Measurements from ENCODE around the gene GALNT18.

The GALNT18 gene

DNA sequence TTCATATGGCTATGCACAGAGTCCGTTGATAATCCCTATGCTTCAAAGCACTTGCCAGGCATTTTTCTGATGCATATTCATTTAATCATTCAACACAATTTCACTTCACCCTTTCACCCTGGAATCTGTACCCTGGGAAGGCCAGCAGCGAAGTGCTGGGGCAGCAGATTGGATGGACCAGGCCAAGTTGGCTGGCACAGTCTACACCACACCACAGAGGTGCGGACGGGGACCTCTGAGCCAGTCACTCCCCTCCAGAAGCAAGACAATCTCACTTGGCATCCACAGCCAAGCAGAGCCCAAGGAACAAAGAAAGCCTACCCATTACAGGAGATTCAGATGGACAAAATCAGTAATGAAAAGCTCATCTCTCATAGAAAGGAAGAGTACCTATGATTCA is 130.2 kb downstream of the GALNT18 start:
- DNase-seq: no peak

DNA sequence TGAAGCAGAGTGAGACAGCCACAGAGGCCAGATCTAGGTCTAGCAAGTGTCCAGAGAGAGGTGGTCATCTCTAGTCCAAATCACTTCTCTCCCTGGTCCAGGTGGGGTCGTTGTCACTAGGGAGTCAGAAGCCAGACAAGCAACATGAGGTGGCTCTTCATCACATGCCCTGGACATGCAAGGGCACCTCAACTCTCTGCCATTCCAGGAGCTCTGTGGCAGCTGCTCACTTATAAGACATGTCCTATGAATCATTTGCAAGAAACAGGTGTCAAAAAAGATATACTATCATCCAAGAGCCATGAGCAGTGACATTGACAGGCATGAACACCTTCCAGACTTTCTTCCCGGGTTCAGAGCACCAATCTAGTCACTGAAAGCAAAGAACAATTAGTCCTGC is 130.8 kb downstream of the GALNT18 start:
- DNase-seq: no peak

DNA sequence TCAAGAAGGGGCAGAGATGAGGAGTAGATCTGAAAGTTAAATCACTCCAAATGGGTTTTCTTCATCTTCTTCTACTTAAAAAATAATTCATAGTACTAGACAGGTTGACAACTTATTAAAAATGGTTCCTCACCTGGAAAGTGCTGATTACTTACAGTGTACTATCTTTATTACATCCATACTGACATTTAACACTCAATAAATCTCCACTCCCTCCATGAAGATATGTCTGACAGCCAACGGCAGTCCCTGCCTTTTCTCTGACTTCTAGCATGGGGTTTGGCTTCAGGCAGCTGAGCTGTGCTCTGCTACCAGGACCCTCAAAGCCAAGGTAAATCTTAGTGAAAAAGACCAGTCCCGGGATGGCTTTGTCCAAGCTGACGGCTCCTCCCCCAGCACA is 135.4 kb downstream of the GALNT18 start:
- DNase-seq: no peak

DNA sequence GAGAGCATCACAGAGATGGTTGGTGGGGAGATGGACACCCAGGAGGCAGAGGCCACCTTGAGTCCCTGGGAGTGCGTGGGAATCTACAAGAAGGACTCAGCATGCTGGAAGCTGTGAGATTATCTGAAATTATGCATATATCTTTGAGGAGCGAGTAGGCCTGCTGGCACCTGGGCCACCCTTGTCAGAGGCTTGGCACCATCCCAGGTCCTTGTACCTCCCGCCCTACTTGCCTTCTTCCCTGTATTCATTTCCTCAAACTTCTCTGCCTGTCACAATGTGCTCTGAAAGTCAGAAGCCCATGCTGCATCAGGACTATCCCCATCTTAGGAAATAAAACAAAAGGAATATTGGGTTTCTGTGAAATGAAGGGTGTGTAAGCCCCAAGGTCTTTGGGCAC is 135.8 kb downstream of the GALNT18 start:
- no peak for DNase-seq

DNA sequence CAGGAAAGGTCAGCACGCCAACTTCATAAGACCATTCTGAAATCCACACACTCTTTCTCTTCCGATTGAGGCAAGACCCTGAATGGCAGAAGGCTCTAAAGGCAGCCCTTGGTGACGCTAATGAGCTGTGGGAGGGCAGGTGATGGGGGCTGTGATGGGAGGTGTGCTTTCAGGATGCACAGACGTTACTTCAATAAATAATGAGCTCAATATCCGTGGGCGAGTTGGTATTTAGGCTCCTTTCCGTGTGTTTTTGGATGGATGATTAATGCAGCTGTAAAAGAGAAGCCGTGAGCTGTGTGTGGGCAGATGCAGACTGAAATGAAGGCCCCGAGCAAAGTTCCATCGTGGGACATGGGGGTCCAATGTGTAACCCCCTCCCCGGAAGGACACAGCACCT is 138.2 kb downstream of the GALNT18 start:
- no peak for DNase-seq

DNA sequence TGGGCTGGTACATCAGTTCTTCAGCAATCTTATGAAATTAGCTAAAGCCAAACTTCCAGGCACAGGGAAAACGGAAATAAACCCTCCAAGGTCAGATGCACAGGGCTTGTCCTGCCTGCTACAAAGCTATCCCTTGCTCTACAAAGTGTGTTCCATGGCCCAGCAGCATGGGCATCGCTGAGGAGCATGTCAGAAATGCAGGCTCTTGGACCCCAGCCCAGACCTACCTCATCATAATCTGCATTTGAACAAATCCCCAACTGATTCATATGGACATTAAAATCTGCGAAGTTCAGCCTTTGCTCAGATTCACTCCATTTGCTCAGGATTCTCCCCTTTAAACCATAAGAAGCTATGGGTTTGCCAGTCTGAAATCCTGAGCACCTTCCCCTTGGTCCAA is 139.1 kb downstream of the GALNT18 start:
- DNase-seq: no peak

DNA sequence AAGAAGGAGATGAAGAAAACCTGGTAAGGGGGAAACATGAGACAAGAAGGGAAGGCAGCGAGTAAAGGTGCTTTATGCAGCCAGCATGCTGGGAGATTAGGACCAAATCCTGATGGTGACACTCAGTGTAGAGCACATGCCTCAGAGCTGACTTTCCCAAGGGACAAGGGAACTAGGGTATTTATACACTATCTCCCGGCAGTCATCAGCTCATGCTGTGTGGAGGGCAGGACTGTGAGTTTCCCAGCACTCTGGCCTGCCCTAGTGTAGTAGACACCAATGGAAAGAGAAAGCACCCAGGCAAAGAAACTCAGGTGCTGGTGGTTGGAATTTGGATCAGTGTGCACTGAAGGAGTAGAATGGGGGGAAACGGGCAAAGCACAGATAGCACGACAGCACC is 140.4 kb downstream of the GALNT18 start:
- DNase-seq: no peak

DNA sequence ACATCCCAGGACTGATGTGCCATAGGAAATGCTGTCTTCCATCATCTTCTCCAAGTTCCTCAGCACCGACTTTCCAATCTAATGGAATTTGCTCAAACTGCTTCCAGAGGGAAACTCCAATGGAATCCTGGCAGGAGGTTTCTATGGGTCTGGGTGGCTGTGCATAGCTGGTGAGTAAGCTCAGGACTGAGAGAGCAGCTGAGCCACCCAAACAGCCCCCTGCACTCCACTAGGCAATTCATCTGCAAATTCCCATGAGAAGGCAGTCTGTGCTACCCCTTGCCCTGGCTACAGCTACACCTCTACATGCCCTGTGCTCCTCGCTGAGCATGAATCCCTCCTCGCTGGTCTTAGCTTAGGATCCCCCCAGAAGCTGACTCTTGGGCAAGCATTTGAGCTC is 140.8 kb downstream of the GALNT18 start:
- no peak for DNase-seq

DNA sequence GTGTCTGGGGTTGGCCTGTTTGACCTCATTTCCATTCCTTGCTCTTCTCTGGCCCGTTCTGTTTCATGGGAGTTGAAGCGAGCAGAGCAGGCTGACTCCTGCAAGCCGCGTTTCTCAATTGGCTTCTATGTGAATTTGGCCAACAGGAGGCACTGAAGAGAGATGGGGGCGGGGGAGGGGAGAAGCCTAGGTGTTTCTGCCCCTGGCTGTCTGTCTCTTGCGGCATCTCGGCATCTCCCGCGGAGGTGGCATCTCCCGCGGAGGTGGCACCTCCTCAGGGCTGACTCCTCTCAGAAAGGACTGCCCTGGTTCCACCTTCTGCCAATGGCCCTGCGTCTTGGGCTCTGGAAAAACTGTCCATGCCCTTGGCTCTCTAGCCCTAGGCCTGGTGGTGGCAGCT is 143.1 kb downstream of the GALNT18 start:
- DNase-seq: no peak

DNA sequence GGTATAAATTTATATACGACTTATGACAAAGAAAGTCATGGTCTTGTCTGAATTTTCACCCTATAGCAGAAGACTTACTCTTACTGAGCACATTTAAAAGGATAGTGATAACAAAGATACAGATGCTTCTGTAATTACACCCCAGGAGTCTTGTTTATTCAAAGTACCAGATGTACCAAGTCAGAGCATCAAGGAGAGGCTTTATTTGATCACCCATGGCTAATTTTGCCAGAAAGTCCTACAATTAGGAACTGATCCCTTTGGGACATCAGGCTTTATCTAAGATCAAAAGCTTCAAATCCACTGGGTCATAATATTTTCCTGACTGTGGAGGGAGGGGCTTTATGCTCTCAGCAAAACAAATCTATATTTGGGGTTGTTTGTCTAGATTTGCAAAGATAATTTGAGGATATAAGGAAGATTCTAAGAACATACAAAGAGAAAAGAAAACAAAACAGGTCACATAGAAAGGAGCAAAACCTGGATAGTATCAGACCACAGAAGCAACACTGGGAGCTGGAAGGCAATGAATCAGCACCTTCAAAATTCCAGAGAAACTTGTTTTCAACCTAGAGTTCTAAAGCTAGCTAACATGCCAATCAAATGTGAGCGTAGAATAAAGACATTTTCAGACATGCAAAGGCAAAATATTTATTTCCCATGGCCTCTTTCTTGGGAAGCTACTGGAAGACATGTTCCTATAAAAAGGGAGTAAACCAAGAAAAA is 143.9 kb downstream of the GALNT18 start:
- DNase-seq: no peak

DNA sequence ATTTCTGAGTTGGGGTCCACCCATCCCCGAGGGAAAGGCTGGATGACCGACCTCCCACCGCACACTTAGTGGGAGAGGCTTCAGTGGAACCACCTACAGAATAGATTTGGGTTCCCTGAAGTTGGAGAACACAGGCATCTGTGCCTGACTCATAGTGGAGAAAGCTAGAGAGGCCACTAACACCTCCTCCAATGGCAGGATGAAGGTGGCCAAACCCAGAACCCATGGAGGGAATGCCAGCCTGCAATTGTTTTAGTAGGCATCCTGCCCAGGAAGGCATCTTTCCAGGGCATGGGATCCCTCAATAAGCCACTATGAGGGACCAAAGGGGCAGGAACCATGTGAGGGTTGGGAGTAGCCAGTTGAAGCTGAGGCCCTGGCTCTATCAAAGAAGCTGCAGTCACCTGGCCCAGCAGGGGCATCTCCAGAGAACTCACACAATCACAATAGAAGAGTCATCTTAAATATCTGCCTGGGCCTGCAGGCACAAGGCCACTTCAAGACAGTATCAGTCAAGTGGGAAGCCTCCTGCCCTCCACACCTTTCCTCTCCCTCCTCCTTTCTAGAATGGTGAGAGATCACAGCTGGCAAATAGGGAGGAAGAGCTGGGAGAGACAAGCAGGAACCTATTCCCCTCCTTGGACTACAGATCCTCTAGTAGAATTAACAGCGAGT is 144.7 kb downstream of the GALNT18 start:
- no peak for DNase-seq

DNA sequence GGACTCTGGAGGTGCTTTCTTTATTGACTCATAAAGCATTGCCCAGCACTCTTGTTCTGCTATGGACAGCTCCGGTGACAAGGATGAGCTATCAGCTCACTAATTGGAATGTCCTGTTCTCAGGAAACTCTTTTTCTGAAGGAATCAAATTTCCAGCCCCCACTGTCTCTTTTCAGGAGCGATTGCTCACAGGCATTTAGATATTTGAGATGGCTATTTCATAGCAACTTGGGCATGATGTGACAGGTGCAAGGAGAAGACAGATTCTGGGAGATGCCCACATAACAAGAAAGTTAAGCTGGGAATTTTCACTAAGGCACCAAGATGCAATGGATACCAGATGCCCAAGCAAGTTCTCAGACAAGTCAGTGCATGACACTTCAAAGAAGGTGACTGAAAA is 145.3 kb downstream of the GALNT18 start:
- no peak for DNase-seq

DNA sequence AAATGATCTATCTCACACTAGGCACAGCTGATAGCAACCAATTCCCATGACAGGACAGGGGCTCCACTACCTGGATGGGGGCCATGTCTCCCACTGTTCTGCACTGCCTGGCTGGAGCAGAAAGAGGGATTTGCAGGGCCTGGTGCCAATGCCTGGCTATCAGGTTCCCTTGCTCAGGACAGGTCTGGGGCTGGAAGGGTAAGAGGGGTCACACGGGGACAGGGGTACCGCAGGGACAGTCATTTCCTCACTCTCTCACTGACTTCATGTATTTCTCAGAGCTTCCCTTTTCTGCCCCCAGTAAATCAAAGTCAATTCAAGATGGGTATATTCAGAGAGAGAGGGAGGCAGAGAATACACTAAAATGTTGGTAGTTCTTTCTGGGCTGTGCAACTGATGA is 149.7 kb downstream of the GALNT18 start:
- no peak for DNase-seq

DNA sequence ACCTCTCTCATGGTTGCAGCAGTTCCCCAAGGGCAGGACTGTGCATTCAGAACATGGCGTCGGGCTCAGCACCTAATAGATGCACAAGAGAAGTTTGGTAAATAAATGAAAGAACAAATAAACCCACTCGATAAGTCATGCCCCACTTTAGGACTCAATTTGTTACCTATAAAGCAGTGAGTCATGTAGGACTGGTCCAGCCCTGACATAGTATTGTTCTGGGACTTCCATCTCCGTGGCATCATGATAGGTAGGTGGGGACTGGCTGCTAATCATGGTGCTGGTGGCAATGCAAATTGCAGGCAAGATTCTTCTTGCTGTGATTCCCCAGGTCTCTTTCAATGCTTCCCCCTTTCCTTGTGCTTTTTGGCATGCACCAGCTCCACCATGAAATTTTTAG is 150.6 kb downstream of the GALNT18 start:
- DNase-seq: no peak

DNA sequence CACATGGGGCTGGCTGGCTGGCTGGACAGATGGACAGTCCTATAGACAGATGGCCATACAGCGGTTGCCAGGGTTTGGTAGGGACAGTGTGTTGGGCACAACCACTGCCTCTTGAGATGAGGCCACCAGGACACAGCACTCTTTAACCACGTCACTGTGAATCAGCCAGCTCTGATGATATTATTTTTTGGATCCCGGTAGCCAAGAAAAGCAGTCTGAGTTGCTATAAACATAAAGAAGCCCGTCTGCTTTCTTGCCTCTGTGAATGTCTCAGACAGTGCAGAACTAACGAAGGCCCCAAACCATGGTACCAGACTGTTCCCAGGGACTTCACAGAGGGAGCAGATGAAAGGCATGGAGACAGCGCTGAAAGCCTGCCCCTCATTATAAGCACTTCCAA is 152.9 kb downstream of the GALNT18 start:
- DNase-seq: no peak

DNA sequence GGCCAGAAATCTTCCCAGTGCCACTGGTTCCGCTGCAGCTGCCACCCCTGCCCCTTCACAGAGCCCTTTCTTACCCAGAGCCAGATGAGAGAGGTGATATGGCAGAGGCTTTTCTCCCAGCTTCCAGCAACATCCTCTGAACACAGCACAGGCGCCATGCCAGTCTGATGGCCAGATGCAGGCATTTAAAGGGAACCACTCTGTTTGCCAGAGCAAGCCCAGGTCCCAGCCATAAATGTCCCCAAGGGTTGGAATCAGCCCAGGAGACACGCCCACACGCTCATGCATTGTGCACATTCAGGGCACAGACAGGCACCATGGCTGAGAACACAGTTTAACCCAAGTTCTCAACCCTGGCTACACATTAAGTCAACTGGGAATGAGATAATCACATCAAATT is 154.5 kb downstream of the GALNT18 start:
- no peak for DNase-seq

DNA sequence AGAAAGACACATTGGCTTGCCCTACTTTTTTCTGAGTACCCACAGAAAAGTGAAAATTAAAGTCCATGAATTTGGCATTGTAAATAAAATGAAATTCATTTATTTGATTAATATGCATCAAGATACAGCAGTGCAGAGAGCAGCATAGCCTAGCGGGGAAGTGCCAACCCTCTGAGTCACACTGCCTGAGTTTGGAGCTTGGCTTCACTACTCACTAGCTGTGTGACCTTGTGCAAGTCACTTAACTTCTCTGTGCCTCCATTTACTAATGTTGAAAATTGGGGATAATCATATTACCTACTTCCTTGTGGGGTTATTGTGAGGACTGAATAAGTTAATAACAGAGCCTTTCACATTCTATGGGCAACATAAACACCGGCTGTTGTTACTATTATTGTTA is 157.2 kb downstream of the GALNT18 start:
- DNase-seq: no peak

DNA sequence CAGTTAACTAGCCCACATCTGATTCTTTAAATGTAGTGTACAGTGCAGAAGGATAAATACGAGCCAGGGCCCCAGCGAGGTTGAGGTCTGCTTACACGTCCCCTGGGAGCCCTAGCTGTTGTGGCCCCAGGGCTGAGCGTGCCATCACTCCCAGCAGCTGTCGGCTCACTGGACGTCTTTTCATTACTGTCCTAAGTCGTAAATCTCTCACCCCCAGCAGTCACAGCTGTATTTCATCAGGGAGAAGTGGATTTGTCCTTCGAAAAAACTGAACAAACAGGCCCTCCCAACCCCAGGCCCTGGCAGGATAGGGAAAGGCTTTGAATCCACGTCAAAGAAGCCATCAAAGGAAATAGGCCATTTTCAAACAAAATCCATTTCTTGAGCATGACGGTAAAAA is 158.4 kb downstream of the GALNT18 start:
- peak; percentile 39 for DNase-seq

DNA sequence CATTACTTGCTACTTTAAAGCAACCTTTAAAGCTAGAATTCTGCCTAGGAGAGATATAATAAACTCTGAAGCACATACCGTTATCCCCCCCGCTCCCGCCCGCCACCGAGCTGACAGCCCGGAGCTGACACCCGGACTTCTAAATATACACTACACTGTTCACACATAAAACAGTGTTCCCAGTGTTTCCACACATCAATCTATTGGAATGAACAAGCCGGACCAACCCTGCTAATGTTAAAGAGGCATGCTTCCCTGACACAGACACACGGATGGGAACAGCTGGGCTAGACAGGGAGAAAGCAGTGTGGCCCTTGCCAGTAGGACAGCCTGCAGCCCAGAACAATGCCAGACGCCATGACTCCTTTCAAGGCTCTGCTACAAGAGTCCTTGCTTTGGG is 160.3 kb downstream of the GALNT18 start:
- DNase-seq: no peak

DNA sequence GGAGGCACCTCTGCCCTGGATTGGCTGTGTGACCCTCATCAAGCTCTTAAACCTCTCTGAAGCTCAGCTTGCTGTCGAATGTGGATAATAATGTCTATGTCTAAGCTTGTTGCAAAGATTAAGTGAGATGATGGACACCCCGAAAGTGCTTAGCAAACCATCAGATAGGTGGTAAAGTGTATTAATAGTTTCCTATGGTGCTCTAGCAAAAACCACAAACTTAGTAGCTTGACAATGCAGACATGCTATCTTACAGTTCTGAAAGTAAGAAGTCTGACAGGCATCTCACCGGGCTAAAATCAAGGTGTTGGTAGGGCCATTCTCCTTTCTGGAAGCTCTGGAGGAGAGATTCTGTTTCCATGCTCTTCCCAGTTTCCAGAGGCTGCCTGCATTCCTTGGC is 162.2 kb downstream of the GALNT18 start:
- no peak for DNase-seq

DNA sequence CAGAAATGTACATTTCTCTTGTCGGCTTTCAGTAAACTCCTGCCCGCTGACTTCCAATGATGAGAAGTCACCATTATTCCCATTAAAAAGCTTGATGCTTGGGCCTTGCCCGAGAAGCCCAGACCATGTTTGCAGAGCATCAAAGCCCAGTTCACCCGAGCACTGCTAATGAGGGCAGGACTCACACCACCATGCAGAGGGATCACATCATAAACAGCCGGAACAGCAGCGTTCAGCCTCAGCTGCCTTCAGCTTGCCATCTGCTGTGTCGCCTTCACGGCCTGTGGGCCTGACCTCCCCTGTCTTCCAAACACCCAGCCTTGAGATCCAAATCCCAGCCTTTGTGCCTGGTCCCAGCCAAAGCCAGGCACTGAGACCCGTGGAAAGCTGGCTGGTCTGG is 163.3 kb downstream of the GALNT18 start:
- DNase-seq: no peak

DNA sequence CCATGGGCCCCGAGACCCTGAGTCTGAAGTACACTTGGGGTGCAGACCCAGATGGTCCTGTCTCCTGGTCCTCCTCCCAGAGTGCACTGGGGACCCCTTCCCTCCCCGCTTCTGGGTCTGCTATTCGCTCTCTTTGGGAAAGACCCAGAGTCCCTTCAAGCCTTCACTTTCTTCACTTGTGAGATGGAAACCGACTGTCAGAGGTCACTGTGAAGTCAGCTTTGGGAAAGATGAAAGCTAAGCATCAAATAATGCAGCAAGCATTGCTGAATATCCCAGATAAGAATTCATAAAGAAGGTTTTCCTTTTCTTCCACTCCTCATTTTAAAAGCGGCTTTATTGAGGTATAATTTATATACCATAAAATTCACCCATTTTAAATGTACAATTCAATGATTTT is 163.8 kb downstream of the GALNT18 start:
- DNase-seq: no peak

DNA sequence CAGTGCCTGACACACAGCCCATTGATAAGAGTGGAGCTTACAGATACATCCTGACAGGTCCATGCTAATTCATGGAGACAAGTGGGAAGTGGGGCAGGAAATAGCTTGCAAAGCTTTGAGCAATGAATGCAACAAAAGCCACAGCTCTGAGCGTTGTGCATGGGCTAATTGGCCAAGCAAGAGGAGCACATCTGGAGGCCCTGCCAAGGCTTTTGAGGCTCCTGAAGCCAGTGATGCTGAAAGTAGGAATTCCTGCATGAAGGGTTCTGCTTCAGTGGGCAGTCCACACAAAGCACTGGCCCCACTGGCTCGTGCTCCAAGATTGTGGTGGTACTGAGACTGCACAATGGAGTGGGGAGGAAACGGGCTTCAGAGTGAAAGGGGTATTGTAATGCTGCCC is 164.9 kb downstream of the GALNT18 start:
- no peak for DNase-seq

DNA sequence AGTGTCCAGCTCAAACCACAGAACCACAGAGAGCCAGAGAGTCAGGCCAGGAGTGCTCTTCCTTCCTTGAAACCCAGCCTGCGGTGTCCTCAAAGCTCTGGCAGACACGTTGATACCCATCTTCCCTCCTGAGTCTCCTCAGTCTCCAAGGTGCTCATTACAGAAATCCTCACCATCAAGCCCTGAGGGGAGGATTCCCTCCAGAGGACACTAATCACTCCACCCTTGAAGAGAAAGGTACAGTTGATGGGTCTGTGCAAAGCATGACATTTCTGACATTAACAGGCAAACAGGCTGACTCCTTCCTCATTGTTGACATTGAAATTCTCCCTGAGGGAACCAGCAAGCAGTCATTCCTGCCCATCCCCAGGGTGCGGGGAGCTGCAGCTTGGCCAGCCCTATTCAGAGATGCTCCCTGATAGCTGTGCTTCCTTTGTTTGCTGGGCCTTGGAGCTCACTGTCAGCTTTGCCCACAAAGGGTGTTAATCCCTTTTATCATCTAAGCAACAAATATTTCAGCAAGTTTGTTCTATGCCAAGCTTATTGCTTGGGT is 167.1 kb downstream of the GALNT18 start:
- DNase-seq: no peak

DNA sequence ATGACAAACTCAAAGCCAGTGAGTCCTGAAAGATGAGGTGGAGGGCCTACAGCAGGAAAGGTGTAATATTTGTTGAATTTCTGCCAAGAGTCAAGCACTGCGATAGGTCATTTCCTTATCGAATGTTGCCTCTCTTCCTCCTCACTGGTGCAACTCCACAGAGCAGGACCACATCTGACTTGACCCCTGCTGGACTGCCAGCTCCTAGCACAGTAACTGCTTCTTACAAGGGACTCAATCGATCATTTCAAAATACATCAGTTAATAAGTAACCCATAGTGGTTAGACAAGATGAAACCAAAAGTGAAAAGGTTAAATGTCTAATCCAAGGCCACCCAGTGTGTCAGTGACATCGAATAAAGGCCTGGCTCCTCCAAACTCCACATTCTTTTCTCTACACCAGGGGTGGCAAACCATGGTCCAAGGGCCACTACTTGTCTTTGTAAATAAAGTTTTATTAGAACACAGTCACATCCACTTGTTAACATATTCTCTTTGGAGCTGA is 170.3 kb downstream of the GALNT18 start:
- no peak for DNase-seq
